Endothelial cell of hepatic sinusoid (primary cell): ENCODE measurements around the gene TUBGCP3.

Experiments used
- in situ Hi-C: cut with HindIII; loops from 2 replicates; pipeline ENCODE4 v1.10.0; 2017; ENCODE audit warnings: low sequenced_read_pairs

TUBGCP3 gene

GRCh38 chr13:112445411-112446271, 142.3 kb downstream of the TUBGCP3 start:
- in situ Hi-C loops, result no loop called here

GRCh38 chr13:112444416-112445399, 143.2 kb downstream of the TUBGCP3 start:
- in situ Hi-C loops, result no loop called here

- in situ Hi-C loops, result no loop called here
Measured at GRCh38 chr13:112443995-112444311, 144.0 kb downstream of the TUBGCP3 start.

- in situ Hi-C loops, result no loop called here
Measured at GRCh38 chr13:112443191-112443994, 144.6 kb downstream of the TUBGCP3 start.

- in situ Hi-C loops, result no loop called here
Measured at GRCh38 chr13:112442483-112443090, 145.4 kb downstream of the TUBGCP3 start.

GRCh38 chr13:112441779-112442310, 146.1 kb downstream of the TUBGCP3 start:
- in situ Hi-C loops, result no loop called here

- in situ Hi-C loops, result no loop called here
Measured at GRCh38 chr13:112441226-112441625, 146.7 kb downstream of the TUBGCP3 start.

- in situ Hi-C loops, result no loop called here
Measured at GRCh38 chr13:112438515-112438914, 149.4 kb downstream of the TUBGCP3 start.

- in situ Hi-C loops, result no loop called here
Measured at GRCh38 chr13:112438094-112438493, 149.9 kb downstream of the TUBGCP3 start.

GRCh38 chr13:112435973-112436372, 152.0 kb downstream of the TUBGCP3 start:
- in situ Hi-C loops, result no loop called here
